Loucy (cell line): ENCODE measurements around the gene FKBP1B.

Experiments used
- CTCF ChIP-seq: fragments of 200-600 bp; sonication (generic); conservative IDR thresholded peaks from 2 replicates; pipeline ENCODE4 v1.5.1; 2014; ENCODE audit warnings: mild to moderate bottlenecking, antibody characterized with exemption, low read length
- EZH2phosphoT487 ChIP-seq: fragments of 200-600 bp; IDR thresholded peaks from 2 replicates; pipeline ENCODE4 v1.6.1; 2018; ENCODE audit warnings: antibody characterized with exemption, mild to moderate bottlenecking, moderate library complexity, borderline replicate concordance

- TF ChIP-seq CTCF (no peak), EZH2phosphoT487 (no peak)
Measured at GRCh38 chr2:24075259-24075658, 25.7 kb downstream of the FKBP1B start.
